HEK293 (cell line): Measurements from ENCODE around the gene GRAP2.

Experiments
- CTCF ChIA-PET: fragments of 350-600 bp; formaldehyde crosslinking; extraction: SDS; loops from one replicate; lab custom pipeline; 2021; ENCODE audit warnings: antibody characterized with exemption; lab: Yijun Ruan, JAX
- POLR2A ChIA-PET: fragments of 300-600 bp; formaldehyde crosslinking; extraction: SDS; loops from one replicate; lab custom pipeline; 2020; ENCODE audit warnings: antibody characterized with exemption, inconsistent platforms; lab: Yijun Ruan, JAX
- H3K27ac ChIP-seq: fragments of 200-500 bp; sonication (Bioruptor generic); 2 replicates; pipeline ENCODE4 v1.5.1; 2014; ENCODE audit warnings: low read depth, low read length, control low read depth, inconsistent platforms; ENCODE audit errors: extremely low read depth
- H3K36me3 ChIP-seq, 2 experiments: fragments of 200-500 bp in 1 of 2; sonication (Bioruptor generic) in 1 of 2; 1 replicate in 1 of 2; 2 replicates in 1 of 2; pipeline ENCODE4 v1.5.1; 2014 to 2017; ENCODE audit warnings: inconsistent platforms in 2 of 2, low read length in 2 of 2; ENCODE audit not compliant: control insufficient read depth in 2 of 2, insufficient read depth in 1 of 2
- H3K4me1 ChIP-seq: fragments of 200-500 bp; sonication (Bioruptor generic); 2 replicates; pipeline ENCODE4 v1.5.1; 2014; ENCODE audit warnings: mild to moderate bottlenecking, low read length, inconsistent platforms; ENCODE audit not compliant: control insufficient read depth, insufficient read depth
- H3K4me3 ChIP-seq: 2 replicates; pipeline ENCODE4 v1.5.1; 2011; ENCODE audit warnings: low read depth, mild to moderate bottlenecking, control low read depth, low read length, moderate library complexity
- H3K9me3 ChIP-seq: fragments of 200-500 bp; sonication (Bioruptor generic); 2 replicates; pipeline ENCODE4 v1.5.1; 2014; ENCODE audit warnings: low read depth, low read length, inconsistent platforms; ENCODE audit not compliant: control insufficient read depth, insufficient read depth
- PRDM1 ChIP-seq: fragments of 450-650 bp; formaldehyde crosslinking; IDR thresholded peaks from 2 replicates; pipeline ENCODE4; 2016; ENCODE audit warnings: missing biosample characterization, missing genetic modification characterization
- ZBTB48 ChIP-seq: fragments of 450-650 bp; formaldehyde crosslinking; IDR thresholded peaks from 2 replicates; pipeline ENCODE4 v1.5.1; 2016; ENCODE audit warnings: missing biosample characterization, missing genetic modification characterization
- ZFHX2 ChIP-seq: fragments of 450-650 bp; formaldehyde crosslinking; conservative IDR thresholded peaks from 2 replicates; pipeline ENCODE4 v1.5.1; 2016; ENCODE audit warnings: missing biosample characterization, missing genetic modification characterization
- ZFP69B ChIP-seq: fragments of 450-650 bp; formaldehyde crosslinking; IDR thresholded peaks from 2 replicates; pipeline ENCODE4 v1.5.1; 2016; ENCODE audit warnings: missing biosample characterization, missing genetic modification characterization
- ZNF132 ChIP-seq: fragments of 450-650 bp; formaldehyde crosslinking; IDR thresholded peaks from 2 replicates; pipeline ENCODE4 v1.5.1; 2017; ENCODE audit warnings: missing biosample characterization, missing genetic modification characterization, borderline replicate concordance
- ZNF184 ChIP-seq: fragments of 450-650 bp; IDR thresholded peaks from 2 replicates; pipeline ENCODE4 v1.5.1; 2018; ENCODE audit warnings: missing biosample characterization, mild to moderate bottlenecking, missing genetic modification characterization
- ZNF23 ChIP-seq: fragments of 450-650 bp; formaldehyde crosslinking; IDR thresholded peaks from 2 replicates; pipeline ENCODE4 v1.5.1; 2016; ENCODE audit warnings: missing biosample characterization, missing genetic modification characterization, borderline replicate concordance
- ZNF391 ChIP-seq: fragments of 450-650 bp; formaldehyde crosslinking; IDR thresholded peaks from 2 replicates; pipeline ENCODE4 v1.5.1; 2016; ENCODE audit warnings: low read depth, missing biosample characterization, missing genetic modification characterization, borderline replicate concordance
- ZNF548 ChIP-seq: fragments of 450-650 bp; formaldehyde crosslinking; IDR thresholded peaks from 2 replicates; pipeline ENCODE4 v1.5.1; 2016; ENCODE audit warnings: missing biosample characterization, missing genetic modification characterization
- ZNF600 ChIP-seq: fragments of 450-650 bp; formaldehyde crosslinking; IDR thresholded peaks from 2 replicates; pipeline ENCODE4 v1.5.1; 2016; ENCODE audit warnings: missing biosample characterization, missing genetic modification characterization
- ZNF624 ChIP-seq: fragments of 450-650 bp; formaldehyde crosslinking; IDR thresholded peaks from 2 replicates; pipeline ENCODE4 v1.5.1; 2017; ENCODE audit warnings: missing biosample characterization, missing genetic modification characterization
- ZNF654 ChIP-seq: fragments of 450-650 bp; formaldehyde crosslinking; IDR thresholded peaks from 2 replicates; pipeline ENCODE4 v1.5.1; 2016; ENCODE audit warnings: low read depth, missing biosample characterization, missing genetic modification characterization
- ZNF658 ChIP-seq: fragments of 450-650 bp; formaldehyde crosslinking; IDR thresholded peaks from 2 replicates; pipeline ENCODE4; 2016; ENCODE audit warnings: missing biosample characterization, missing genetic modification characterization
- ZNF707 ChIP-seq: fragments of 450-650 bp; formaldehyde crosslinking; IDR thresholded peaks from 2 replicates; pipeline ENCODE4 v1.5.1; 2016; ENCODE audit warnings: missing biosample characterization, missing genetic modification characterization
- ZXDB ChIP-seq: fragments of 450-650 bp; formaldehyde crosslinking; IDR thresholded peaks from 2 replicates; pipeline ENCODE4 v1.5.1; 2016; ENCODE audit warnings: missing biosample characterization, missing genetic modification characterization
- TF ChIP-seq, protein P1 (sequence below): fragments of 450-650 bp; formaldehyde crosslinking; IDR thresholded peaks from 2 replicates; pipeline ENCODE4 v1.5.1; 2016; ENCODE audit warnings: missing biosample characterization, missing genetic modification characterization
- TF ChIP-seq, protein P2 (sequence below): fragments of 450-650 bp; formaldehyde crosslinking; IDR thresholded peaks from 2 replicates; pipeline ENCODE4 v1.5.1; 2017; ENCODE audit warnings: missing biosample characterization, missing genetic modification characterization
- TF ChIP-seq, protein P3 (sequence below): fragments of 450-650 bp; formaldehyde crosslinking; IDR thresholded peaks from 2 replicates; pipeline ENCODE4 v1.5.1; 2016; ENCODE audit warnings: missing biosample characterization, missing genetic modification characterization
- TF ChIP-seq, protein P4 (sequence below): fragments of 450-650 bp; formaldehyde crosslinking; IDR thresholded peaks from 2 replicates; pipeline ENCODE4 v1.5.1; 2017; ENCODE audit warnings: missing biosample characterization, missing genetic modification characterization
- TF ChIP-seq, protein P5 (sequence below): fragments of 450-650 bp; formaldehyde crosslinking; IDR thresholded peaks from 2 replicates; pipeline ENCODE4 v1.5.1; 2016; ENCODE audit warnings: missing biosample characterization, missing genetic modification characterization
- TF ChIP-seq, protein P6 (sequence below): fragments of 450-650 bp; formaldehyde crosslinking; IDR thresholded peaks from 2 replicates; pipeline ENCODE4 v1.5.1; 2016; ENCODE audit warnings: missing biosample characterization, missing genetic modification characterization
- TF ChIP-seq, protein P7 (sequence below): fragments of 450-650 bp; formaldehyde crosslinking; IDR thresholded peaks from 2 replicates; pipeline ENCODE4 v1.5.1; 2016; ENCODE audit warnings: missing biosample characterization, missing genetic modification characterization

Gene GRAP2

DNA sequence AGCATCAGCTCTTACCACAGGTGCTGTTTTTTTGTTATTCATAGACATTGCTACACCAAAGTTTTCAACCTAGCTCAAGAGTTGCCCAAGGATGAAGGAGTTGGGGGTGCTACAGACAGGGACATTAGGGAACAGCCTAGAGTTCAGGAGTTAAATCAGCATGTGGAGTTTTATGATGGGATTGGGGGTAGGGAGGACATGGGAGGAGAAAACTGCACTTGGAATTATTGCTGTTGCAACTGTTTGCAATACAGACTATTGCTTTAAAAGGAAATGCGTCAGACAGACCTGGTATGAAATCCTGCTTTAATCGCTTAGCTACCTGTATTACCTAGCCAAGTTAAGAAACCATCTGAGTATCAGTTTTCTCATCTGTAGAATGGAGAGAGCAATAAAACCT lies 65.6 kb downstream of the GRAP2 start:
- TF ChIP-seq, protein P1, sequence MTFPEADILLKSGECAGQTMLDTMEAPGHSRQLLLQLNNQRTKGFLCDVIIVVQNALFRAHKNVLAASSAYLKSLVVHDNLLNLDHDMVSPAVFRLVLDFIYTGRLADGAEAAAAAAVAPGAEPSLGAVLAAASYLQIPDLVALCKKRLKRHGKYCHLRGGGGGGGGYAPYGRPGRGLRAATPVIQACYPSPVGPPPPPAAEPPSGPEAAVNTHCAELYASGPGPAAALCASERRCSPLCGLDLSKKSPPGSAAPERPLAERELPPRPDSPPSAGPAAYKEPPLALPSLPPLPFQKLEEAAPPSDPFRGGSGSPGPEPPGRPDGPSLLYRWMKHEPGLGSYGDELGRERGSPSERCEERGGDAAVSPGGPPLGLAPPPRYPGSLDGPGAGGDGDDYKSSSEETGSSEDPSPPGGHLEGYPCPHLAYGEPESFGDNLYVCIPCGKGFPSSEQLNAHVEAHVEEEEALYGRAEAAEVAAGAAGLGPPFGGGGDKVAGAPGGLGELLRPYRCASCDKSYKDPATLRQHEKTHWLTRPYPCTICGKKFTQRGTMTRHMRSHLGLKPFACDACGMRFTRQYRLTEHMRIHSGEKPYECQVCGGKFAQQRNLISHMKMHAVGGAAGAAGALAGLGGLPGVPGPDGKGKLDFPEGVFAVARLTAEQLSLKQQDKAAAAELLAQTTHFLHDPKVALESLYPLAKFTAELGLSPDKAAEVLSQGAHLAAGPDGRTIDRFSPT (tag by site-specific recombination) = no peak
- TF ChIP-seq ZNF548 (tag by site-specific recombination) = no peak
- TF ChIP-seq ZFP69B (tag by site-specific recombination) = no peak
- TF ChIP-seq, protein P2, sequence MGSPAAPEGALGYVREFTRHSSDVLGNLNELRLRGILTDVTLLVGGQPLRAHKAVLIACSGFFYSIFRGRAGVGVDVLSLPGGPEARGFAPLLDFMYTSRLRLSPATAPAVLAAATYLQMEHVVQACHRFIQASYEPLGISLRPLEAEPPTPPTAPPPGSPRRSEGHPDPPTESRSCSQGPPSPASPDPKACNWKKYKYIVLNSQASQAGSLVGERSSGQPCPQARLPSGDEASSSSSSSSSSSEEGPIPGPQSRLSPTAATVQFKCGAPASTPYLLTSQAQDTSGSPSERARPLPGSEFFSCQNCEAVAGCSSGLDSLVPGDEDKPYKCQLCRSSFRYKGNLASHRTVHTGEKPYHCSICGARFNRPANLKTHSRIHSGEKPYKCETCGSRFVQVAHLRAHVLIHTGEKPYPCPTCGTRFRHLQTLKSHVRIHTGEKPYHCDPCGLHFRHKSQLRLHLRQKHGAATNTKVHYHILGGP (tag by site-specific recombination) = no peak
- no peak for TF ChIP-seq ZFHX2 (tag by site-specific recombination)
- TF ChIP-seq, protein P3, sequence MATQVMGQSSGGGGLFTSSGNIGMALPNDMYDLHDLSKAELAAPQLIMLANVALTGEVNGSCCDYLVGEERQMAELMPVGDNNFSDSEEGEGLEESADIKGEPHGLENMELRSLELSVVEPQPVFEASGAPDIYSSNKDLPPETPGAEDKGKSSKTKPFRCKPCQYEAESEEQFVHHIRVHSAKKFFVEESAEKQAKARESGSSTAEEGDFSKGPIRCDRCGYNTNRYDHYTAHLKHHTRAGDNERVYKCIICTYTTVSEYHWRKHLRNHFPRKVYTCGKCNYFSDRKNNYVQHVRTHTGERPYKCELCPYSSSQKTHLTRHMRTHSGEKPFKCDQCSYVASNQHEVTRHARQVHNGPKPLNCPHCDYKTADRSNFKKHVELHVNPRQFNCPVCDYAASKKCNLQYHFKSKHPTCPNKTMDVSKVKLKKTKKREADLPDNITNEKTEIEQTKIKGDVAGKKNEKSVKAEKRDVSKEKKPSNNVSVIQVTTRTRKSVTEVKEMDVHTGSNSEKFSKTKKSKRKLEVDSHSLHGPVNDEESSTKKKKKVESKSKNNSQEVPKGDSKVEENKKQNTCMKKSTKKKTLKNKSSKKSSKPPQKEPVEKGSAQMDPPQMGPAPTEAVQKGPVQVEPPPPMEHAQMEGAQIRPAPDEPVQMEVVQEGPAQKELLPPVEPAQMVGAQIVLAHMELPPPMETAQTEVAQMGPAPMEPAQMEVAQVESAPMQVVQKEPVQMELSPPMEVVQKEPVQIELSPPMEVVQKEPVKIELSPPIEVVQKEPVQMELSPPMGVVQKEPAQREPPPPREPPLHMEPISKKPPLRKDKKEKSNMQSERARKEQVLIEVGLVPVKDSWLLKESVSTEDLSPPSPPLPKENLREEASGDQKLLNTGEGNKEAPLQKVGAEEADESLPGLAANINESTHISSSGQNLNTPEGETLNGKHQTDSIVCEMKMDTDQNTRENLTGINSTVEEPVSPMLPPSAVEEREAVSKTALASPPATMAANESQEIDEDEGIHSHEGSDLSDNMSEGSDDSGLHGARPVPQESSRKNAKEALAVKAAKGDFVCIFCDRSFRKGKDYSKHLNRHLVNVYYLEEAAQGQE = no peak
- no peak for TF ChIP-seq ZNF23 (tag by site-specific recombination)
- no peak for TF ChIP-seq ZBTB48 (tag by site-specific recombination)
- CTCF ChIA-PET = no interaction called here
- Histone ChIP-seq H3K27ac (no peak overlapping the region), H3K36me3 (no peaks in the 10 kb centered on the region), H3K4me1 (no peaks in the 10 kb centered on the region), H3K4me3 (no peak overlapping the region), H3K9me3 (no peaks in the 10 kb centered on the region)
- POLR2A ChIA-PET = no interaction called here

DNA sequence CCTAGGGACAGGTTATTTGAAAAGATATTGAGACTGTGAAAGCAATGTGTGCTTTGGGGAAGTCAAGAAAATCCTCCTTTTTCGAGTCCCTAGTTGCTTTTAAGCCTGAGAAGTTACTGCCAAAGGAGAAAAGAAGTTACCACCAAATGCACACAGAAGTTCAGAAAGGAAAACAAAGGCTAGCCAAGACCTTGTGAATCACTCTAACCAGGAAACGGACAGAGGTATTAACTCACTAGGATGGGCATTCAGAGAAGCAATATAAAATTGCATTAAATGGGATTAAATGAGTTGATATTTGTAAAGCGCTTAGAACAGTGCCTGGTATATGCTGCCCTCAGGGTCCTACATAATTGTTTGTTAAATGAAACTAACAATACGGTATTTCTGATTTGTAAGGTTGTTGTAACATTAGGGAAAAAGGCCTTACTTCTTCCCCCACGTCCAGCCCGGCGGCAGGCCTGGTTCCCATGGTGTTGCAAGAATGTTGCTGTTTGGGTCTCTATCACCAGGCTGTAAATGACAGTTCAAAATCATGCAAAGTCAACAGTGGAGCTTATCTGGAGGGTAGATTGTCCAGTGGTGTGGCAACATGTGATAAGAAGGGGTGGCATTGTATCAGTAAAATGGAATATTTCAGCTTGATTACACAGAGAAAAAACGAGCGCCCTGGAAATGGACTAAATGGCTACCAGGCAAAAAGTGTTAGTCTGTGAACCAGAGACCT lies 66.4 kb downstream of the GRAP2 start:
- Histone ChIP-seq H3K36me3 (no peaks in the 10 kb centered on the region), H3K4me3 (no peak overlapping the region), H3K9me3 (no peaks in the 10 kb centered on the region), H3K27ac (no peak overlapping the region), H3K4me1 (no peaks in the 10 kb centered on the region)
- POLR2A ChIA-PET = no interaction called here
- CTCF ChIA-PET = interaction anchor here (0.6 kb wide), 2 partner anchors 77 to 923 kb away, joined by 3 to 4 read pairs; no protein-coding TSS in a partner anchor
- TF ChIP-seq, protein P4, sequence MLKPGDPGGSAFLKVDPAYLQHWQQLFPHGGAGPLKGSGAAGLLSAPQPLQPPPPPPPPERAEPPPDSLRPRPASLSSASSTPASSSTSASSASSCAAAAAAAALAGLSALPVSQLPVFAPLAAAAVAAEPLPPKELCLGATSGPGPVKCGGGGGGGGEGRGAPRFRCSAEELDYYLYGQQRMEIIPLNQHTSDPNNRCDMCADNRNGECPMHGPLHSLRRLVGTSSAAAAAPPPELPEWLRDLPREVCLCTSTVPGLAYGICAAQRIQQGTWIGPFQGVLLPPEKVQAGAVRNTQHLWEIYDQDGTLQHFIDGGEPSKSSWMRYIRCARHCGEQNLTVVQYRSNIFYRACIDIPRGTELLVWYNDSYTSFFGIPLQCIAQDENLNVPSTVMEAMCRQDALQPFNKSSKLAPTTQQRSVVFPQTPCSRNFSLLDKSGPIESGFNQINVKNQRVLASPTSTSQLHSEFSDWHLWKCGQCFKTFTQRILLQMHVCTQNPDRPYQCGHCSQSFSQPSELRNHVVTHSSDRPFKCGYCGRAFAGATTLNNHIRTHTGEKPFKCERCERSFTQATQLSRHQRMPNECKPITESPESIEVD (tag by site-specific recombination) = no peak
- TF ChIP-seq PRDM1 (tag by site-specific recombination) (no peak), ZNF654 (tag by site-specific recombination) (no peak), ZNF184 (no peak), ZNF707 (tag by site-specific recombination) (no peak), ZNF658 (no peak), ZXDB (tag by site-specific recombination) (no peak), ZNF132 (tag by site-specific recombination) (no peak), ZNF391 (tag by site-specific recombination) (no peak), ZNF600 (tag by site-specific recombination) (no peak), ZNF624 (tag by site-specific recombination) (no peak)
- TF ChIP-seq, protein P5, sequence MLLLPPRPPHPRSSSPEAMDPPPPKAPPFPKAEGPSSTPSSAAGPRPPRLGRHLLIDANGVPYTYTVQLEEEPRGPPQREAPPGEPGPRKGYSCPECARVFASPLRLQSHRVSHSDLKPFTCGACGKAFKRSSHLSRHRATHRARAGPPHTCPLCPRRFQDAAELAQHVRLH (tag by site-specific recombination) = no peak
- TF ChIP-seq, protein P6, sequence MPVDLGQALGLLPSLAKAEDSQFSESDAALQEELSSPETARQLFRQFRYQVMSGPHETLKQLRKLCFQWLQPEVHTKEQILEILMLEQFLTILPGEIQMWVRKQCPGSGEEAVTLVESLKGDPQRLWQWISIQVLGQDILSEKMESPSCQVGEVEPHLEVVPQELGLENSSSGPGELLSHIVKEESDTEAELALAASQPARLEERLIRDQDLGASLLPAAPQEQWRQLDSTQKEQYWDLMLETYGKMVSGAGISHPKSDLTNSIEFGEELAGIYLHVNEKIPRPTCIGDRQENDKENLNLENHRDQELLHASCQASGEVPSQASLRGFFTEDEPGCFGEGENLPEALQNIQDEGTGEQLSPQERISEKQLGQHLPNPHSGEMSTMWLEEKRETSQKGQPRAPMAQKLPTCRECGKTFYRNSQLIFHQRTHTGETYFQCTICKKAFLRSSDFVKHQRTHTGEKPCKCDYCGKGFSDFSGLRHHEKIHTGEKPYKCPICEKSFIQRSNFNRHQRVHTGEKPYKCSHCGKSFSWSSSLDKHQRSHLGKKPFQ = no peak
- TF ChIP-seq, protein P7, sequence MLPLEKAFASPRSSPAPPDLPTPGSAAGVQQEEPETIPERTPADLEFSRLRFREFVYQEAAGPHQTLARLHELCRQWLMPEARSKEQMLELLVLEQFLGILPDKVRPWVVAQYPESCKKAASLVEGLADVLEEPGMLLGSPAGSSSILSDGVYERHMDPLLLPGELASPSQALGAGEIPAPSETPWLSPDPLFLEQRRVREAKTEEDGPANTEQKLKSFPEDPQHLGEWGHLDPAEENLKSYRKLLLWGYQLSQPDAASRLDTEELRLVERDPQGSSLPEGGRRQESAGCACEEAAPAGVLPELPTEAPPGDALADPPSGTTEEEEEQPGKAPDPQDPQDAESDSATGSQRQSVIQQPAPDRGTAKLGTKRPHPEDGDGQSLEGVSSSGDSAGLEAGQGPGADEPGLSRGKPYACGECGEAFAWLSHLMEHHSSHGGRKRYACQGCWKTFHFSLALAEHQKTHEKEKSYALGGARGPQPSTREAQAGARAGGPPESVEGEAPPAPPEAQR (tag by site-specific recombination) = no peak
